ENCODE results near the gene DHRSX.

Gene DHRSX

GRCh38 chrX:2449135-2449886 lies 51.5 kb downstream of the DHRSX start:
- no peak for TF ChIP-seq CTCF (IDR thresholded peaks at IDR 0.05; ENCODE audit: insufficient read depth, low read depth, low read length, missing control alignments)
- no peak overlapping the region for H3K4me3 ChIP-seq (ENCODE audit: low read depth, low read length)

GRCh38 chrX:2447484-2447883 lies 53.3 kb downstream of the DHRSX start:
- no peak for TF ChIP-seq CTCF (IDR thresholded peaks at IDR 0.05; ENCODE audit: insufficient read depth, low read depth, low read length, missing control alignments)

More at GRCh38 chrX:2449135-2449886, 51.5 kb downstream of the DHRSX start:
- DNase-seq (ENCODE audit: low read depth), result peak; percentile 7

GRCh38 chrX:2446815-2447214 lies 54.0 kb downstream of the DHRSX start:
- DNase-seq (ENCODE audit: low read depth), result no peak
- no peak overlapping the region for H3K4me3 ChIP-seq (ENCODE audit: low read depth, low read length)
- TF ChIP-seq CTCF (IDR thresholded peaks at IDR 0.05; ENCODE audit: insufficient read depth, low read depth, low read length, missing control alignments), result no peak

More at GRCh38 chrX:2447484-2447883, 53.3 kb downstream of the DHRSX start:
- H3K4me3 ChIP-seq (ENCODE audit: low read depth, low read length), result no peak overlapping the region
- no peak for DNase-seq (ENCODE audit: low read depth)

- no peak for TF ChIP-seq CTCF (IDR thresholded peaks at IDR 0.05; ENCODE audit: insufficient read depth, low read depth, low read length, missing control alignments)
- no peak overlapping the region for H3K4me3 ChIP-seq (ENCODE audit: low read depth, low read length)
- no peak for DNase-seq (ENCODE audit: low read depth)
These were observed 54.8 kb downstream of the DHRSX start for GRCh38 chrX:2445662-2446623.

GRCh38 chrX:2442694-2443093 lies 58.1 kb downstream of the DHRSX start:
- no peak overlapping the region for H3K4me3 ChIP-seq (ENCODE audit: low read depth, low read length)
- no peak for TF ChIP-seq CTCF (IDR thresholded peaks at IDR 0.05; ENCODE audit: insufficient read depth, low read depth, low read length, missing control alignments)
- no peak for DNase-seq (ENCODE audit: low read depth)

GRCh38 chrX:2441466-2441865 lies 59.3 kb downstream of the DHRSX start:
- H3K4me3 ChIP-seq (ENCODE audit: low read depth, low read length), result no peak overlapping the region
- no peak for DNase-seq (ENCODE audit: low read depth)
- no peak for TF ChIP-seq CTCF (IDR thresholded peaks at IDR 0.05; ENCODE audit: insufficient read depth, low read depth, low read length, missing control alignments)

Data from GM12865 (cell line).